ENCODE data around the gene UGT2B10. TPM values are rescaled to one million over a fixed set of nuclear protein-coding genes. Genes with fewer than 3 reads are reported as not detected.

Gene UGT2B10
- total and polyA plus RNA-seq, 2 of the 8 experiments (the other 6 are each of a cell fraction or from before 2014, with no cell fraction given) = not detected

DNA sequence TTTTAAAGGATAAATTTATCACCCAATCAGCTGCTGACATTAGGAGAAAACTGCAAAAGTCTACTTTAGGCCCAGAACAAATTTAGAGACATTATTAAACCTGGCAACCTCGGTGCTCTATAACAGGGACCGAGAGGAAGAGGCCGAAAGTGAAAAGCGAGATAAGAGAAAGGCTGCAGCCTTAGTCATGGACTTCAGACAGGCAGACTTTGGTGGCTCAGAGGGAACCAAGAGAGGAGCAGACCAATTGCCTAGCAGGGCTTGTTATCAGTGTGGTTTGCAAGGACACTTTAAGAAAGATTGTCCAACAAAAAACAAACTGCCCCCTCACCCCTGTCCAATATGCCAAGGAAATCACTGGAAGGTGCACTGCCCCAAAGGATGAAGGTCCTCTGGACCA is 12.8 kb upstream of the UGT2B10 start:
- no peak overlapping the region for H3K4me2 ChIP-seq (ENCODE audit: insufficient read depth in 1 of 2, low read depth in 2 of 2, low read length in 2 of 2)
- no peak overlapping the region for H2BK5ac ChIP-seq (ENCODE audit: low read depth, low read length)
- H3K79me2 ChIP-seq (ENCODE audit: control insufficient read depth in 1 of 2, insufficient read depth in 2 of 2, low read length in 2 of 2) = no peaks in the 10 kb centered on the region
- DNase-seq (ENCODE audit: low read depth in 1 of 2, low spot score in 2 of 2) (no peak), FAIRE-seq (no peak)
- H3K56ac ChIP-seq (replicated peaks; ENCODE audit: insufficient read length, low read depth, low read length) = no peak overlapping the region
- no peak overlapping the region for H3K18ac ChIP-seq (ENCODE audit: extremely low read depth, low read length)
- no peak overlapping the region for H4K91ac ChIP-seq (replicated peaks; ENCODE audit: insufficient read length, low read length)
- H2AK5ac ChIP-seq (ENCODE audit: low read depth, low read length) = no peak overlapping the region
- no peak overlapping the region for H3K9ac ChIP-seq (replicated peaks in 1 of 4; ENCODE audit: extremely low read depth in 1 of 4, low read depth in 3 of 4, low read length in 3 of 4)
- no peaks in the 10 kb centered on the region; a peak in 1 of 7 replicates for H3K4me1 ChIP-seq (replicated peaks in 1 of 4; ENCODE audit: control insufficient read depth in 3 of 4, insufficient read depth in 4 of 4, low read length in 3 of 4)
- H2BK120ac ChIP-seq (replicated peaks; ENCODE audit: low read depth, low read length) = no peak overlapping the region
- CTCF ChIA-PET (ENCODE audit: partially characterized antibody) = no interaction called here
- no peak overlapping the region for H3K4me3 ChIP-seq (ENCODE audit: extremely low read depth in 1 of 4, insufficient read depth in 2 of 4, low read depth in 3 of 4, low read length in 4 of 4)
- H3K9me3 ChIP-seq (ENCODE audit: insufficient read depth in 2 of 2, low read depth in 1 of 2, low read length in 1 of 2) = peaks cover 8 to 9% of the 10 kb centered on the region in 2 experiments; a peak in 3 of 4 replicates
- H4K5ac ChIP-seq (ENCODE audit: insufficient read length, low read depth, low read length) = no peak overlapping the region
- no peak overlapping the region for H4K8ac ChIP-seq (ENCODE audit: extremely low read depth, insufficient read depth, low read length)
- no peak overlapping the region for H3K4ac ChIP-seq (replicated peaks; ENCODE audit: insufficient read length, low read depth, low read length)
- no peaks in the 10 kb centered on the region; a peak in 1 of 8 replicates for H3K36me3 ChIP-seq (ENCODE audit: control insufficient read depth in 2 of 4, insufficient read depth in 4 of 4, low read length in 3 of 4)
- H4K20me1 ChIP-seq (replicated peaks in 1 of 2; ENCODE audit: control insufficient read depth in 1 of 2, insufficient read depth in 2 of 2, low read length in 2 of 2) = no peaks in the 10 kb centered on the region
- POLR2A ChIA-PET (ENCODE audit: partially characterized antibody) = no interaction called here
- H3K79me1 ChIP-seq (ENCODE audit: low read depth, low read length) = no peaks in the 10 kb centered on the region
- WGBS, 2 experiments (ENCODE audit: extremely low coverage in 1 of 2, insufficient coverage in 1 of 2, insufficient read length in 1 of 2, insufficient replicate concordance in 2 of 2, low coverage in 1 of 2, low lambda C conversion rate in 2 of 2, missing lambda C conversion rate in 1 of 2) = 92% methylated on average over 4 of the region's 4 CpGs; no CpG with 5 or more reads in 1 of the 2 experiments
- no peak overlapping the region for H2AFZ ChIP-seq (ENCODE audit: low read length)
- H2BK12ac ChIP-seq (ENCODE audit: low read depth, low read length) = no peak overlapping the region
- no peak overlapping the region for H3K14ac ChIP-seq (ENCODE audit: insufficient read length)
- no peak overlapping the region for H2BK20ac ChIP-seq (ENCODE audit: low read length)
- H3K27ac ChIP-seq (ENCODE audit: low read depth, low read length) = no peak overlapping the region
- H2BK15ac ChIP-seq (ENCODE audit: low read length) = no peak overlapping the region
- no peaks in the 10 kb centered on the region for H3K23me2 ChIP-seq (ENCODE audit: low read depth, low read length)
- H3K27me3 ChIP-seq (replicated peaks in 1 of 4; ENCODE audit: control insufficient read depth in 3 of 4, extremely low read depth in 1 of 4, insufficient read depth in 3 of 4, low read length in 3 of 4) = no peaks in the 10 kb centered on the region
- H3K23ac ChIP-seq (ENCODE audit: insufficient read length) = no peak overlapping the region
- no peak for TF ChIP-seq BCL11A (IDR thresholded peaks at IDR 0.05; ENCODE audit: low read depth in 2 of 2, low read length in 2 of 2)
- TF ChIP-seq USF2 (IDR thresholded peaks at IDR 0.05; ENCODE audit: low read length) = no peak
- TF ChIP-seq, protein P1, sequence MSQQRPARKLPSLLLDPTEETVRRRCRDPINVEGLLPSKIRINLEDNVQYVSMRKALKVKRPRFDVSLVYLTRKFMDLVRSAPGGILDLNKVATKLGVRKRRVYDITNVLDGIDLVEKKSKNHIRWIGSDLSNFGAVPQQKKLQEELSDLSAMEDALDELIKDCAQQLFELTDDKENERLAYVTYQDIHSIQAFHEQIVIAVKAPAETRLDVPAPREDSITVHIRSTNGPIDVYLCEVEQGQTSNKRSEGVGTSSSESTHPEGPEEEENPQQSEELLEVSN (IDR thresholded peaks at IDR 0.05) = no peak
- TF ChIP-seq SRF (IDR thresholded peaks at IDR 0.05; ENCODE audit: low read depth, low read length) = no peak
- no peak for TF ChIP-seq TCF12 (IDR thresholded peaks at IDR 0.05; ENCODE audit: low read depth, low read length)
- no peak for TF ChIP-seq TAF7 (optimal IDR thresholded peaks at IDR 0.05; ENCODE audit: borderline replicate concordance, low read depth, low read length)
- no peak for TF ChIP-seq RXRA (IDR thresholded peaks at IDR 0.05; ENCODE audit: insufficient read depth, low read depth, low read length)
- no peak for TF ChIP-seq SAP30 (IDR thresholded peaks at IDR 0.05; ENCODE audit: insufficient read depth, insufficient replicate concordance, low read length)
- TF ChIP-seq, protein P2, sequence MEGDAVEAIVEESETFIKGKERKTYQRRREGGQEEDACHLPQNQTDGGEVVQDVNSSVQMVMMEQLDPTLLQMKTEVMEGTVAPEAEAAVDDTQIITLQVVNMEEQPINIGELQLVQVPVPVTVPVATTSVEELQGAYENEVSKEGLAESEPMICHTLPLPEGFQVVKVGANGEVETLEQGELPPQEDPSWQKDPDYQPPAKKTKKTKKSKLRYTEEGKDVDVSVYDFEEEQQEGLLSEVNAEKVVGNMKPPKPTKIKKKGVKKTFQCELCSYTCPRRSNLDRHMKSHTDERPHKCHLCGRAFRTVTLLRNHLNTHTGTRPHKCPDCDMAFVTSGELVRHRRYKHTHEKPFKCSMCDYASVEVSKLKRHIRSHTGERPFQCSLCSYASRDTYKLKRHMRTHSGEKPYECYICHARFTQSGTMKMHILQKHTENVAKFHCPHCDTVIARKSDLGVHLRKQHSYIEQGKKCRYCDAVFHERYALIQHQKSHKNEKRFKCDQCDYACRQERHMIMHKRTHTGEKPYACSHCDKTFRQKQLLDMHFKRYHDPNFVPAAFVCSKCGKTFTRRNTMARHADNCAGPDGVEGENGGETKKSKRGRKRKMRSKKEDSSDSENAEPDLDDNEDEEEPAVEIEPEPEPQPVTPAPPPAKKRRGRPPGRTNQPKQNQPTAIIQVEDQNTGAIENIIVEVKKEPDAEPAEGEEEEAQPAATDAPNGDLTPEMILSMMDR (IDR thresholded peaks at IDR 0.05; ENCODE audit: control extremely low read depth in 1 of 3, insufficient read depth in 1 of 3, low read depth in 1 of 3, low read length in 3 of 3) = no peak
- TF ChIP-seq POLR2A (IDR thresholded peaks at IDR 0.05; ENCODE audit: control extremely low read depth in 1 of 2, low read depth in 2 of 2, low read length in 2 of 2) = no peak

Measured in H1 (cell line).